Sigmoid colon (tissue), 4 donors: ENCODE results near the gene RPS8.

Experiments
- EP300 ChIP-seq, 4 donors: sonication (generic); formaldehyde crosslinking; IDR thresholded peaks; one replicate each; pipeline ENCODE4 v1.6.1; 2017; ENCODE audit warnings: antibody characterized with exemption in 4 of 4
- POLR2A ChIP-seq, 2 donors: fragments of 450-650 bp; IDR thresholded peaks; one replicate each; pipeline ENCODE4 v1.6.1; 2016; ENCODE audit warnings: antibody characterized with exemption in 2 of 2, mild to moderate bottlenecking in 2 of 2, moderate library complexity in 2 of 2
- POLR2AphosphoS5 ChIP-seq, 4 donors: sonication (generic); formaldehyde crosslinking; IDR thresholded peaks; one replicate each; pipeline ENCODE4 v1.6.1; 2017; ENCODE audit warnings: antibody characterized with exemption in 4 of 4
- TF ChIP-seq, protein P1 (sequence below), 4 experiments: fragments of 450-650 bp in 3 of 4; fragments of 200-600 bp in 1 of 4; IDR thresholded peaks; one replicate each; pipeline ENCODE4 v1.5.1; 2016 to 2019; ENCODE audit warnings: antibody characterized with exemption in 4 of 4, mild to moderate bottlenecking in 3 of 4, moderate library complexity in 2 of 4

- TF ChIP-seq, protein P1, sequence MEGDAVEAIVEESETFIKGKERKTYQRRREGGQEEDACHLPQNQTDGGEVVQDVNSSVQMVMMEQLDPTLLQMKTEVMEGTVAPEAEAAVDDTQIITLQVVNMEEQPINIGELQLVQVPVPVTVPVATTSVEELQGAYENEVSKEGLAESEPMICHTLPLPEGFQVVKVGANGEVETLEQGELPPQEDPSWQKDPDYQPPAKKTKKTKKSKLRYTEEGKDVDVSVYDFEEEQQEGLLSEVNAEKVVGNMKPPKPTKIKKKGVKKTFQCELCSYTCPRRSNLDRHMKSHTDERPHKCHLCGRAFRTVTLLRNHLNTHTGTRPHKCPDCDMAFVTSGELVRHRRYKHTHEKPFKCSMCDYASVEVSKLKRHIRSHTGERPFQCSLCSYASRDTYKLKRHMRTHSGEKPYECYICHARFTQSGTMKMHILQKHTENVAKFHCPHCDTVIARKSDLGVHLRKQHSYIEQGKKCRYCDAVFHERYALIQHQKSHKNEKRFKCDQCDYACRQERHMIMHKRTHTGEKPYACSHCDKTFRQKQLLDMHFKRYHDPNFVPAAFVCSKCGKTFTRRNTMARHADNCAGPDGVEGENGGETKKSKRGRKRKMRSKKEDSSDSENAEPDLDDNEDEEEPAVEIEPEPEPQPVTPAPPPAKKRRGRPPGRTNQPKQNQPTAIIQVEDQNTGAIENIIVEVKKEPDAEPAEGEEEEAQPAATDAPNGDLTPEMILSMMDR (IDR thresholded peaks at IDR 0.05): no peak
- TF ChIP-seq POLR2A (IDR thresholded peaks at IDR 0.05): no peak
- no peak for TF ChIP-seq POLR2AphosphoS5 (IDR thresholded peaks at IDR 0.05)
- TF ChIP-seq EP300 (IDR thresholded peaks at IDR 0.05): no peak
Observed at GRCh38 chr1:44733365-44733764, 42.0 kb upstream of the RPS8 start.
